WERI-Rb-1 (cell line): ENCODE data around the gene TTC13.

Source experiments
- DNase-seq: peaks from one replicate; pipeline ENCODE4 v3.0.0-alpha.2; 2020
- H3K27ac ChIP-seq: fragments of 250-450 bp; sonication (Bioruptor Pico); 2 replicates; pipeline ENCODE4 v1.5.1; 2020; ENCODE audit warnings: mild to moderate bottlenecking, moderate library complexity
- H3K27me3 ChIP-seq: fragments of 250-450 bp; sonication (Bioruptor Pico); 2 replicates; pipeline ENCODE4 v1.5.1; 2021; ENCODE audit warnings: mild to moderate bottlenecking, low read depth, moderate library complexity; ENCODE audit not compliant: insufficient read depth, severe bottlenecking
- H3K36me3 ChIP-seq: fragments of 250-450 bp; sonication (Bioruptor Pico); 2 replicates; pipeline ENCODE4 v1.5.1; 2020; ENCODE audit warnings: mild to moderate bottlenecking, moderate library complexity
- H3K4me3 ChIP-seq: 2 replicates; pipeline ENCODE4 v1.5.1; 2011; ENCODE audit warnings: low read depth, mild to moderate bottlenecking, control low read depth, low read length
- H3K9me3 ChIP-seq: fragments of 250-450 bp; sonication (Bioruptor Pico); 2 replicates; pipeline ENCODE4 v1.5.1; 2021; ENCODE audit warnings: mild to moderate bottlenecking, moderate library complexity; ENCODE audit not compliant: severe bottlenecking
- CTCF ChIP-seq: IDR thresholded peaks from 2 replicates; pipeline ENCODE4 v1.5.1; 2011; ENCODE audit warnings: low read depth, mild to moderate bottlenecking, control low read depth, inconsistent platforms, low read length

The TTC13 gene

GRCh38 chr1:230883967-230884366 lies 94.7 kb downstream of the TTC13 start:
- Histone ChIP-seq H3K9me3 (no peaks in the 10 kb centered on the region), H3K4me3 (no peak overlapping the region), H3K27ac (no peak overlapping the region), H3K27me3 (no peaks in the 10 kb centered on the region), H3K36me3 (no peaks in the 10 kb centered on the region)
- TF ChIP-seq CTCF: no peak
- DNase-seq: no peak

GRCh38 chr1:230879778-230880177 lies 98.9 kb downstream of the TTC13 start:
- H3K9me3 ChIP-seq: no peaks in the 10 kb centered on the region
- H3K27me3 ChIP-seq: no peaks in the 10 kb centered on the region
- no peak for DNase-seq
- no peaks in the 10 kb centered on the region for H3K36me3 ChIP-seq
- H3K27ac ChIP-seq: no peak overlapping the region
- no peak overlapping the region for H3K4me3 ChIP-seq
- no peak for TF ChIP-seq CTCF

GRCh38 chr1:230878591-230878990 lies 100.1 kb downstream of the TTC13 start:
- no peak for TF ChIP-seq CTCF
- Histone ChIP-seq H3K36me3 (no peaks in the 10 kb centered on the region), H3K27ac (no peak overlapping the region), H3K9me3 (no peaks in the 10 kb centered on the region), H3K27me3 (no peaks in the 10 kb centered on the region), H3K4me3 (no peak overlapping the region)
- no peak for DNase-seq

- H3K27ac ChIP-seq: no peak overlapping the region
- no peak for TF ChIP-seq CTCF
- no peaks in the 10 kb centered on the region for H3K36me3 ChIP-seq
- no peaks in the 10 kb centered on the region for H3K9me3 ChIP-seq
- H3K4me3 ChIP-seq: no peak overlapping the region
- H3K27me3 ChIP-seq: no peaks in the 10 kb centered on the region
- no peak for DNase-seq
Observed at GRCh38 chr1:230877924-230878590, 100.6 kb downstream of the TTC13 start.

GRCh38 chr1:230877146-230877923 lies 101.3 kb downstream of the TTC13 start:
- no peak for DNase-seq
- no peaks in the 10 kb centered on the region for H3K9me3 ChIP-seq
- no peak overlapping the region for H3K27ac ChIP-seq
- no peaks in the 10 kb centered on the region for H3K27me3 ChIP-seq
- no peaks in the 10 kb centered on the region for H3K36me3 ChIP-seq
- no peak overlapping the region for H3K4me3 ChIP-seq
- no peak for TF ChIP-seq CTCF
